Esophagus muscularis mucosa (tissue), 4 donors: Measurements from ENCODE around the gene AP2B1.

Experiments used
- CTCF ChIP-seq, 3 experiments: fragments of 200-600 bp in 2 of 3; fragments of 450-650 bp in 1 of 3; sonication (generic) in 2 of 3; IDR thresholded peaks; one replicate each; pipeline ENCODE4 v1.5.1; 2017 to 2019; ENCODE audit warnings: antibody characterized with exemption in 3 of 3, mild to moderate bottlenecking in 2 of 3, moderate library complexity in 1 of 3
- EP300 ChIP-seq: sonication (generic); formaldehyde crosslinking; IDR thresholded peaks from one replicate; pipeline ENCODE4 v1.6.1; 2017; ENCODE audit warnings: antibody characterized with exemption
- POLR2A ChIP-seq: fragments of 450-650 bp; IDR thresholded peaks from one replicate; pipeline ENCODE4 v1.6.1; 2017; ENCODE audit warnings: antibody characterized with exemption, moderate library complexity, mild to moderate bottlenecking, low read depth
- POLR2AphosphoS5 ChIP-seq, 2 donors: sonication (generic); formaldehyde crosslinking; IDR thresholded peaks; one replicate each; pipeline ENCODE4 v1.6.1; 2017; ENCODE audit warnings: antibody characterized with exemption in 2 of 2

GRCh38 chr17:35766903-35767510 lies 179.9 kb downstream of the AP2B1 start:
- TF ChIP-seq CTCF (IDR thresholded peaks at IDR 0.05) (peak; percentile 50 to 74 (median 55)), POLR2A (no peak), POLR2AphosphoS5 (IDR thresholded peaks at IDR 0.05) (no peak), EP300 (no peak)
